HL-60 (cell line): ENCODE data around the gene DSCAML1.

Experiments used
- CTCF ChIP-seq: IDR thresholded peaks from one replicate; pipeline ENCODE4 v1.5.1; 2011; ENCODE audit warnings: low read length, control low read depth, inconsistent platforms; ENCODE audit not compliant: insufficient read depth
- GABPA ChIP-seq: IDR thresholded peaks from 2 replicates; pipeline ENCODE4 v1.6.1; 2012; ENCODE audit warnings: low read depth
- POLR2AphosphoS5 ChIP-seq: IDR thresholded peaks from 2 replicates; pipeline ENCODE4 v1.6.1; 2012; ENCODE audit warnings: low read depth
- REST ChIP-seq: IDR thresholded peaks from 2 replicates; pipeline ENCODE4 v1.6.1; 2012; ENCODE audit warnings: low read depth; ENCODE audit not compliant: insufficient replicate concordance
- SPI1 ChIP-seq: IDR thresholded peaks from 2 replicates; pipeline ENCODE4 v1.6.1; 2012; ENCODE audit warnings: low read depth, mild to moderate bottlenecking, borderline replicate concordance

GRCh38 chr11:117545706-117546105 is 251.3 kb downstream of the DSCAML1 start:
- TF ChIP-seq CTCF (no peak), POLR2AphosphoS5 (no peak), SPI1 (no peak), GABPA (no peak), REST (no peak)
